ENCODE measurements around the gene VAT1. TPM values are rescaled to one million over a fixed set of nuclear protein-coding genes. Genes with fewer than 3 reads are reported as not detected.

VAT1 gene
- 230 and 259 TPM in 2 replicates for total RNA-seq

DNA sequence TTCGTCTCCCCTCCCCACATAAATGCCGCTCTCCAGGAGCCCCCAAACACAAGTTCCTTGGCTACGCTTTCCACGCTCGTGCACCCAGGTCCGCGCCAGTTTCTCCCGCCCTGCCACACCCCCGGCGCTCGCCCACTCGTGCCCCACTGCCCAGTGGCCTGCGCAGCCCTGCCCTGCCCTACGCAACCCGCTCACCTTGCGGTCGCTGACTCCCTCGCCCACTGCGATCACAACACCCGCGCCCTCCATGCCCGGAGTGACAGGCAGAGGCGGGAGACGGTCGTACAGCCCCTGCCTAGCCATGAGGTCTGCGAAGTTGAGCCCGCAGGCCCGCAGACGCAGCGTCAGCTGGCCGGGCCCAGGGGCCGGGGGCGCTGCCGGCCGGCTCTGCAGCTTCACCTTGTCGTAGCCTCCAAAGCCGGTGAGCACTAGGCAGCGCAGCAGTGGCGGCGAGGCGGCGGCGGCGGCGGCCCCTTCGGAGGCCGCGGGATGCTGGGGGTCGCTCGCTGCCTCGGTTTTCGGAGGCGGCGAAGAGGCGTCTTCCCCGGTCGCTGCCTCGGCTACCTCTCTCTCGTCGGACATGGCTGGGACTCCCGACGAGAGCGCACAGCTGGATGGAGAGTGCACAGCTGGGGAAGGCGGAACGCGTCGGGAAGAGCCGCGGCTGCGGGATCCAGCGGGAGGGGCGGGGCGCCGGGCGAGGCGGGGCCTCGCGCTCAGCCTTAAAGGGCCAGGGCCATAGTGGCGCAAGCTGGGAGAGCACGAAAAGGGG, at the start of gene VAT1:
Gene VAT1 (minus strand): TSS at position 645 of the 772 bp plus-strand sequence. CDS start 63 bp downstream, at position 582.

GRCh38 chr17:43024407-43025289, 2.5 kb upstream of the VAT1 start, which contains the start of gene RND2:
TSS of gene RND2 (plus strand) at chr17:43025231. CDS start at chr17:43025348, 117 bp downstream.

GRCh38 chr17:43006639-43007551, 15.3 kb downstream of the VAT1 start, which contains the start of gene IFI35:
TSS of gene IFI35 (plus strand) at chr17:43006784. CDS start at chr17:43006948, 164 bp downstream.

DNA sequence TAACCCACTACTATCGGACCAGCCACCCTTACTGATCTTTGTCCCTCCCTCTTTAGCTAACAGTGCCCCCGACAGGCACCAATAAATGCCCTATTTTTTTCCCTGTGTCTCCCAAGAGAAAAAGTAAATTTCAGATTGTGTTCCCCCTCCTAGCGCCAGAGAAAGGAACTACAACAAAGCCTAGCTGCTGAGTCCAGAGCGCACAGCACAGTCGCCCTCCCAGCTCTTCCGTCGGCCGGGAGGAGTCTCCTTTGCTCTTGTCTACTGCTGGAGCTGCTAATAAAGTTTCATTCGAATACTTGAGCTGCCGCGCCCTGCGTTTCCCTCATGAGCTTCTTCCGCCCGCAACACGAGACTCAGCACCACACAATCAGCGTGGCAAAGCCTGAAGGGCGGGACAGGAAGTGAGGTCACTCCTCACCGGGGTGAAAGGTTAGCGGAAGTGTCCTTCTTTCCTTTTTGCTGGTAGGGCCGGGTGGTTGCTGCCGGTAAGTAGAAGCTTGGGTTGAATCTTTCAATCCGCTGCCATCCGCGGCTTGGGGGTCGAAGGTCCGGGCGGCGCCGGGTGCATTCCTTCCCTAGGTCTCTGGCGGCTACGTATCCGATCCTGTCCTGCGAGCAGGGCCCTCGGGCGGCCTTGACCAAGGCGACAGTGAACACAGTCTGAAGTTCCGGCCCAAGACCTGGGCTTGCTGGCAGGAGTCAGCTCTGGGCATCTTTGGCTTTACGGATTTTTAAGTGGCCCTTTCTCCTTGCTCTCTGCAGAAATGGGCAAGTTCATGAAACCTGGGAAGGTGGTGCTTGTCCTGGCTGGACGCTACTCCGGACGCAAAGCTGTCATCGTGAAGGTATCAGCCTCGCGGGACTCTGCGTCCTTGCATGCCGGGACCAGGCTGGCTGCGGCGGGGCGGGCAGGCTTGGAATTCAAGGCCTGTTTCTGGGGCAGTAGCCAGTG, 23.9 kb downstream of the VAT1 start, which contains the start of gene RPL27:
Gene RPL27 (plus strand): TSS at position 436 of the 955 bp plus-strand sequence. CDS start 332 bp downstream, at position 768.

GRCh38 chr17:42980274-42980765, 41.9 kb downstream of the VAT1 start, which contains the start of gene RUNDC1:
TSS of gene RUNDC1 (plus strand) at chr17:42980565. CDS start at chr17:42980577, 12 bp downstream.

GRCh38 chr17:42979511-42980273, 42.5 kb downstream of the VAT1 start, which contains the start of gene PTGES3L:
TSS of gene PTGES3L (minus strand) at chr17:42980080. CDS start at chr17:42980053, 27 bp downstream.

Other genes starting within 250 kb of the VAT1 start
- 35.5 and 41.0 TPM in 2 replicates for gene VPS25, start 248.9 kb downstream of the VAT1 start, total RNA-seq
- gene WNK4, start 241.8 kb downstream of the VAT1 start, total RNA-seq, result 1.3 and 13.0 TPM in 2 replicates
- gene COA3, start 223.7 kb downstream of the VAT1 start, total RNA-seq, result 55.1 and 59.4 TPM in 2 replicates
- not detected in 2 replicates for gene CNTD1, start 223.5 kb downstream of the VAT1 start, total RNA-seq
- 116 and 169 TPM in 2 replicates for gene BECN1, start 198.1 kb downstream of the VAT1 start, total RNA-seq
- 55.7 and 87.4 TPM in 2 replicates for gene PSME3, start 189.0 kb downstream of the VAT1 start, total RNA-seq
- gene AOC2, start 177.8 kb downstream of the VAT1 start, total RNA-seq, result 0.49 and 0.69 TPM in 2 replicates
- gene AOC3, start 171.2 kb downstream of the VAT1 start, total RNA-seq, result 0.31 and 0.32 TPM in 2 replicates
- not detected in 2 replicates for gene G6PC1, start 121.6 kb downstream of the VAT1 start, total RNA-seq
- 14.4 and 18.0 TPM in 2 replicates for gene AARSD1, start 57.9 kb downstream of the VAT1 start, total RNA-seq
- 0.06 and 0.16 TPM in 2 replicates for gene PTGES3L, start 42.3 kb downstream of the VAT1 start, total RNA-seq
- 7.3 and 13.3 TPM in 2 replicates for gene RUNDC1, start 41.8 kb downstream of the VAT1 start, total RNA-seq
- gene RPL27, start 24.0 kb downstream of the VAT1 start, total RNA-seq, result 736 and 777 TPM in 2 replicates
- 10.4 and 21.9 TPM in 2 replicates for gene IFI35, start 15.6 kb downstream of the VAT1 start, total RNA-seq
- gene RND2, start 2.8 kb upstream of the VAT1 start, total RNA-seq, result 0.16 and 0.19 TPM in 2 replicates
- gene BRCA1, start 103.0 kb upstream of the VAT1 start, total RNA-seq, result 16.8 and 25.1 TPM in 2 replicates
- 70.4 and 94.5 TPM in 2 replicates for gene NBR1, start 148.8 kb upstream of the VAT1 start, total RNA-seq
- gene TMEM106A, start 189.5 kb upstream of the VAT1 start, total RNA-seq, result 0.81 and 4.0 TPM in 2 replicates
- not detected in 2 replicates for gene CCDC200, start 206.2 kb upstream of the VAT1 start, total RNA-seq
- gene RNU2-1, start 211.6 kb upstream of the VAT1 start, total RNA-seq, result not detected in 2 replicates

Measured in bladder microvascular endothelial cell (primary cell).